Thyroid gland (tissue), 4 donors: ENCODE measurements around the gene PRSS3.

ENCODE experiments used
- POLR2A ChIP-seq, 2 donors: fragments of 450-650 bp; IDR thresholded peaks; one replicate each; pipeline ENCODE4 v1.6.1; 2017; ENCODE audit warnings: antibody characterized with exemption in 2 of 2, mild to moderate bottlenecking in 2 of 2, moderate library complexity in 1 of 2
- TF ChIP-seq, protein P1 (sequence below), 6 experiments: fragments of 200-600 bp in 3 of 6; fragments of 450-650 bp in 3 of 6; sonication (generic) in 3 of 6; IDR thresholded peaks; one replicate each; pipeline ENCODE4 v1.5.1; 2016 to 2019; ENCODE audit warnings: antibody characterized with exemption in 6 of 6, mild to moderate bottlenecking in 2 of 6, inconsistent platforms in 1 of 6, moderate library complexity in 1 of 6

DNA sequence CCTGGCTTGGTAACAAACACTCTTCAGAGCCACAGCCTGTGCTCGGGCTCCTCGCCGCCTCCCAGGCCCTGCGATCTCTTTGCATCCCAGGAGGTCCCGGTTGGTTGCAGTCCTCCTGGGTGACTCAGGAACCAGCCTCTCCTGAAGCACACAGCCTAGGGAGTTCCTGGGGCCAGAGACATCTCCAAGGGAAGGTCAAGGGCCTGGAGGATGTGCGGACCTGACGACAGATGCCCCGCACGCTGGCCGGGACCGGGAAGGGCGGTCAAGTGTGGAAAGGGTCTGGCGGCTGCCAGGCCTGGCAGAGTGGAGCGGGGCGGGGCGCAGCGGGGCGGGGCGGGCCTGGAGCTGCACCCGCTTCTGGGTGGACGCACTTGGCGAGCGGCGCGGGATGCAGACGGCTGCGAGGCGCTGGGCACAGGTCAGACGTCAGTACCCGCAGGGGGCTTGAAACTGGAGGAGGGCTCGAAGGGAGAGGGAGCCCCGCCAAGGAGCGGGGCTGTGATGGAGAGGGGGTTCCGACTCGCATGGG lies 45.0 kb upstream of the PRSS3 start:
- TF ChIP-seq, protein P1, sequence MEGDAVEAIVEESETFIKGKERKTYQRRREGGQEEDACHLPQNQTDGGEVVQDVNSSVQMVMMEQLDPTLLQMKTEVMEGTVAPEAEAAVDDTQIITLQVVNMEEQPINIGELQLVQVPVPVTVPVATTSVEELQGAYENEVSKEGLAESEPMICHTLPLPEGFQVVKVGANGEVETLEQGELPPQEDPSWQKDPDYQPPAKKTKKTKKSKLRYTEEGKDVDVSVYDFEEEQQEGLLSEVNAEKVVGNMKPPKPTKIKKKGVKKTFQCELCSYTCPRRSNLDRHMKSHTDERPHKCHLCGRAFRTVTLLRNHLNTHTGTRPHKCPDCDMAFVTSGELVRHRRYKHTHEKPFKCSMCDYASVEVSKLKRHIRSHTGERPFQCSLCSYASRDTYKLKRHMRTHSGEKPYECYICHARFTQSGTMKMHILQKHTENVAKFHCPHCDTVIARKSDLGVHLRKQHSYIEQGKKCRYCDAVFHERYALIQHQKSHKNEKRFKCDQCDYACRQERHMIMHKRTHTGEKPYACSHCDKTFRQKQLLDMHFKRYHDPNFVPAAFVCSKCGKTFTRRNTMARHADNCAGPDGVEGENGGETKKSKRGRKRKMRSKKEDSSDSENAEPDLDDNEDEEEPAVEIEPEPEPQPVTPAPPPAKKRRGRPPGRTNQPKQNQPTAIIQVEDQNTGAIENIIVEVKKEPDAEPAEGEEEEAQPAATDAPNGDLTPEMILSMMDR (IDR thresholded peaks at IDR 0.05), result no peak
- TF ChIP-seq POLR2A (IDR thresholded peaks at IDR 0.05), result no peak
